HG03196 (cell line): ENCODE data around the gene CTAGE1.
"Not testable (repeated sequence)": the region's sequence is repeated elsewhere in the genome, so short reads cannot be mapped to it uniquely, and the experiment has no call there.

ENCODE experiments used
- ATAC-seq: cut with Tn5 transposase; IDR thresholded peaks from one replicate; pipeline ENCODE4 v1.9.1; 2021; ENCODE audit not compliant: unreplicated experiment

CTAGE1 gene

DNA sequence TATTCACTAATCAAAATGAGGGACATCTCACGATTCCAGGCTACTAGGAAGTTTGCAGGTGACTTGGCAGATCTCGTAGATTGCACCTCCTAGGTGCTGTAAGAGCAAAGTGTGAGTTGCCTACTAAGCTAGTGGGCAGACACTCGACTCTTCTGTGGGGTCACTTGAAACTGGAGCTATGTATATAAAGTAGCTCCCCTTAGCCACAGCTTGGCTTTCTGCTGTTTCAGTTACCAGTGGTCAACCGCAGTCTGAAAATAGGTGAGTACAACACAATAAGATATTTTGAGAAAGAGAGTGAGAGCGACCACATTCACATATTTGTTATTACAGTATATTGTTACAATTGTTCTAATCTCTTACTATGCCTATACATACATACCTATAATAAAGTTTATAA, 23.3 kb downstream of the CTAGE1 start:
- ATAC-seq, result no peak

DNA sequence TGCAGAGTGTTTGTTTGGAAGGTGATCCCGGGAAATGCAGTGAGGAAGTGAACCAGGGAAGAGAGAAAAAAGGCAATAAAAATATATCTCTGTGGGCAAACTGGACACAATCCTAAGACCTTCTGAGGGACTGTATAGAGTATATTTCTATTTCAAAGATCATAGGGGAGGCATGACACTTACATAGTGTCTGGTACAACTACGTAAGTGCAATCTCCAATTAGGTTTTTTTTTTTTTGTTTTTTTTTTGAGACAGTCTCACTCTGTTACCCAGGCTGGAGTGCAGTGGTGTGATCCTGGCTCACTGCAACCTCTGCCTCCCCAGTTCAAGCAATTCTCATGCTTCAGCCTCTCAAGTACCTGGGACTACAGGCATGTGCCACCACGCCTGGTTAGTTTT, 24.6 kb downstream of the CTAGE1 start:
- not testable (repeated sequence) for ATAC-seq

DNA sequence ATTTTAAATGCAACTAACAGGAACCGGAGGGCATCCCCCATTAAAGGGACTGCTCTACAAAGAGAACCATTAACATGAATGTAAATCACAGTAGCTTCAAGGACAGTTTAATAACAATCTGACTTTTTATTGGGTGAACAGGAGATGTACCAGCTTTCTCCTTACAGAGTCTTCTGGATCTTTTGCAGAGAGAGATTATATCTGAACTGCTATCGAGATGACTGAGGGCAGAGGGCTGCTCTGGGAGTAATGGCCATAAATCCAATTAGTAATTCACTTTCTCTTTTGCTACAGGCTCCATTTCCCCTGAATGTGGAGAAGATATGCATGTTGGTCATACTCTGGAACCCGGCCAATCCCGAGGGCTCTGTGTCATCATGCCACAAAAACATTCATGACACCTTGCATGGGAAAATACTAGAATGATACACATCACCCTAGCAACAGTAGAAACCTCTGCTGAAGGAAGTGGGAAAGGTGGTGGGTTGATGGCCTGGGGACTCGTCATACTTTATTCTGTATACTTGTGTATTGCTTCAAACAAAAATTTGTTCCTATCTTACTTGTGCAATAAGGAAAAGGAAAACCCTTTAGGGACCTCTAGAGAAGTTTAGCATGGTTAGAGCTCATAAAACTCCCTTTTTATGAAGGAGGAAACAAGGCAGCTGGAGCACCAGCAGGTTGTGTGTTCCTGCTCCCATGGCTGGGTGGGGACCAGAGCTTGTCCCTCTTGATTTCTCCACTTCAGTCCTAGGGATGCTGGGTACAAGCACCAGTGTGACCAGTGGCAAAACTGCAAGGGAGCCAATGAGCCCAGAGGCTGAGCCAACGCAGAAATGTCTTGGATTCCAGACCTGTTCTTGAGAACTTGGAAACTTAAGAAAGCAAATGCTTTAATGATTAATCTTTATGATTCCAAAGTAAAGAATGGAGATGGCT, 26.0 kb downstream of the CTAGE1 start:
- no peak for ATAC-seq

DNA sequence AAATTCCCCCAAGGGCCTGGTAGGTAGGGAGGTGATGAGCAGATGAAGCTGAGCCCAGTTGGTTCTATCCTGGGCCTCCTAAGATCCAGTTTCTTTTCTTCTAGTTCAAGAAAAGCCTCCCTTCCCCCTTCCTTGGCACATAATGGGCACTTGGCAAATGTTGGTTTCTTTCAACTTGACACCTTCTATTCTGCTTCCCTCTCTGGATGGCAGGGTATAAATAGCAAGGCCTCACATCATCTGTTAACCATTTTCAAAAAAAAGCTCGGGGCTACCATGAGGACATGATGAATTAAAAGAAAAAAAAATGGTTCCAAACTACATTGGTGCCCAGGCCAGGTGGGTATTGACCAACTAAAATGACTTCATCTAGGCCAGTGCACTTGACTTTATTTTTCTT, 29.9 kb downstream of the CTAGE1 start:
- no peak for ATAC-seq

DNA sequence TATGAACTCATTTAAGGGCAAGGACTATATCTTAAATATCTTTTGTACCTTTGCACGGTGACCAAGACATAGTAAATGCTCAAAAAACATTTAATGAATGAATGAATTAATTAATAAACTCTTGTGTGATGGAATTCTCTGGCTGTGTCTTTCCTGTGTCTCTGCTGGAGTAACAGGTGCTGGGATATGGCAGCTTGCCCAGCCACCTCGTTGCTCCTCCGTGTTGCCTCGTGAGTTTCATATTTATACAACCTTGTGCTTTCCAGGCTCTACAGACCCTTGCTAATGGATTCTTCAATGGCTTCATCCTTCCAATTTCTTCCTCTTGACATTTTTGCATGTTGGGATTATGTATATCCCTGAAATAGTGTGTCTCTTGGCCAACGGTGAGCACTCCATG, 30.4 kb downstream of the CTAGE1 start:
- no peak for ATAC-seq

DNA sequence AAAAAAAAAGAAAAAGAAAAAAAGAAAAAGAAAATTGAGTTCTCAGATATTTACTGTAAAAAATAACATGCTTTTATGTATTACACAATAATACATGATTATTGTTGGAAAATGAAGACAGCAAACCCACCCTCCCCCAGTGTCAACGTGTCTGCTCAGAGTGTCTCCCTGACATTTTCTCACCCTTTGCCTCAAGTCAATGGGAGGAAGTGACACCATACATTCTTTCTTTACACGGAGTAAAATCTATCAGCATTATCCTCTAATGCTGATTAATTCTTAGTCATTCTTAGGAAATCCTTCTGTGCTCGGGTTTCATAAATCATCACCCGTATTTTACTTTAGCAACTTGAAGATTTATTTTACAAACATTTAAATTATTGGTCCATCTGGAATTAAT, 32.0 kb downstream of the CTAGE1 start:
- ATAC-seq, result no peak

DNA sequence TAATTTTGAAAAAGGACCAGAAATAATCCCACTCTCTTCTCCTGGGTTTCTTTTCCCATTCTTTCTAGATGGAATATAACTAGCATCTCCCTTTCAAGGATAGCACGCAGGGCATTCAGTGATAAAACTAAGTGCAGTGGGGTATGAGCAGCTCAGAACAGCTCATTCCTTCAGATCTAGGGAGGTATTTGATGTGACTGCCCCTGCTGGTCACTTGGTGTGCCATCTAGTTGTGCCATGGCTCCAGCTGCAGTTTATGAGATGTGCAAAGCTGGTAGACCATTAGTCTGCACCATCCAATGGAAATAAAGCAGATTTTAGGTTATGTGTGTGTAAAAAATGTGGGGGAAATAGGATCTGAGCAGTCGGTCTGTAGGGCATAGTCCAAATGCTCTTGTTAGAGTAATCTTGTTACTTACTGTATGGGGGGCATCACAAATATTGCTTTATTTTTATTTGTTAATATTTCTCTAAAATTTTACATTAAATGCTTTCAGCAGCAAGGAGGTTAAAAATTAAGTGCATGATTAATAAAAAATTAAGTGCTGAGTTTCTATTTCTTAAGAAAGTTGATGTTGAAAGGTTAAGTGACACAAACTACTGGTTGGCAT, 38.9 kb downstream of the CTAGE1 start:
- no peak for ATAC-seq

DNA sequence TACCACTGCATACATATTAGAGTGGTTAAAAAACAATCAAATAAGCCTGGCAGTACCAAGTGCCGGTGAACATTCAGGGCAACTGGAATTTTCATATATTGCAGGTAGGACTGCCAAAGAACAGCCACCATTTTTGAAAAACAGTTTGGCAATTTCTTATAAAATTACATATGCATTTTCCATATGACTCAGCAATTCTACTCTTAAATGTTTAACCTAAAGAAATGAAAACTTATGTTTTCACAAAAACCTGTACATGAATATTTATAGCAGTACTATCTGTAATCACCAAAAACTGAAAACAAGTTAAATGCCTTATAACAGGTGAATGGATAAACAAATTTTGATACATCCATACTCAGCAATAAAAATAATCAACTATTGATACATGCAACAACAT, 39.9 kb downstream of the CTAGE1 start:
- no peak for ATAC-seq

DNA sequence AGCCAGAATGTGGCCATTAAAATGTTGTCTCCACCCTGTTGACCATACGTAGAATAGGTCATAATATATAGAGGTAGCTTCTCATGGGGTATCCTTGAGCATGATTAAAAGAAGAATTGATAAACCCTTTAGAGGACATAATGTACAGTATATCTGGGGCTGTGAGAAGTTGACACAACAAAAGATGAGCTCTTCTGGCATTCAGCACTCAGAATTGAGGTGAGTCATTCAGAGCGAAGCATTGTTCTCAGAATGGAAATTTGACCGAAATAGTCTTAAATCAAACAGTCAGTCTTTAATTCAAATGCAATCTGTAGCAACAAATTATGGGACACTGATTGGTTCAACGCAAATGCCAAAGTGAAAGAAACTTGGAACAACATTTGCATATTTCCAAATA, 47.3 kb downstream of the CTAGE1 start:
- no peak for ATAC-seq

DNA sequence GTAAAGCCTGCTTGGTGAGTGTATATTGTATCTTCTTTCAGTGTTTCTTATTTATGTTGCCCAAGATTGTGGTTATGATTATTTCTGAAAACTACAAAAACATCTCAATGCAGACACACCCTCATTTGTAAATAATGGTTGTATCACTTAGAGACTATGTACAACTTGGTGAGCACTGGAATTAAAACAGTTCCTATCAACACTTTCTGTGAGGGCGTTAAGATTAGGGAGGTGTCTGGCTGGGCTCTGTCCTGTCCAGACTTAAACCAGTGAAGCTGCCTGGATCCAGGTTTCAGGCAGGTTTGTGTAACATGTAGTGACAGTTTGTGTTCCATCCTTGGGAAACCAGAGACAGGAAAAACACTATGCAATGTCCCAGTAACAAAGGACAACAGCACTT, 49.7 kb downstream of the CTAGE1 start:
- no peak for ATAC-seq

DNA sequence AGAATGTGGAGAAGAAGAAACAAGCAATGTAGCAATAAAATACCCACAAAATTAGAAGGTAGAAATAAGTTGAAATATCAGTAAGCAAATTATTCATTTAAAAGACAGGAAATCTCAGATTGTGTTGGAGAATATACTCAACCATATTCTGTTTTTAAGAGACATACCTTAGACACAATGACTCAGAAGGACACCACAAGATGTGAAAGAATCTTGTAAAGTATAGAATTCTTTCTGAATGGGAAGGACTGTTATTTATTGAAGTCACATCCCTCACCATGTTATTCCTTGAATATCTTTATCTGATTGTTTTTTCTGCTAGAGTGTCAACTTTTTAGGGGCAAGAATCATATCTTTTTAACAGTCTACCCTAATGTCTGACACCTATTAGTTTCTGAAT, 50.4 kb downstream of the CTAGE1 start:
- no peak for ATAC-seq

DNA sequence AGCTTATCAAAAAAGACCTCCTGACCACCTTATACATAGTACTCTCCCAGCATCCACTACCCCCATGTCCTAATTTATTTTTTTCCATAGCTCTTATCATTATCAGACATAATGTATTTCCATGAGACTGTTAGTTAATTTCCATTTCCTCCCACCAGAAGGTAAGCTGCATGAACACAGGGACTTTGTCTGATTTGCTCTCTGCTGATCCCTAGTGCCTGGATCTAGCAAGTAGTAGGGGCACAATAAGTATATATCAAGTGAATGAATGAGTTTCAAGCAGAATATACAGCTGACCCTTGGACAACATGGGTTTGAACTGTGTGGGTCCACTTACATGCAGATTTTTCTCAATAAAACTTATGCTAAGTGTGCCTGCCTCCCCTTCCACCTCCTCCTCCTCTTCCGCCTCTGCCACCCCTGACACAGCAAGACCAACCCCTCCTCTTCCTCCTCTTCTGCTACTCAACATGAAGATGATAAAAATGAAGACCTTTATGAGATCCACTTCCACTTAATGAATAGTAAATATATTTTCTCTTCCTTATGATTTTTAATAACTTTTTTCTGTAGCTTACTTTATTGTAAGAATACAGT, 53.8 kb downstream of the CTAGE1 start:
- ATAC-seq, result no peak
